ENCODE measurements around the gene ADORA1. TPM values are rescaled to one million over a fixed set of nuclear protein-coding genes. Genes with fewer than 3 reads are reported as not detected.

The ADORA1 gene
- polyA plus RNA-seq, 3 donors = 0.13 to 1.1 TPM; not detected in 1

DNA sequence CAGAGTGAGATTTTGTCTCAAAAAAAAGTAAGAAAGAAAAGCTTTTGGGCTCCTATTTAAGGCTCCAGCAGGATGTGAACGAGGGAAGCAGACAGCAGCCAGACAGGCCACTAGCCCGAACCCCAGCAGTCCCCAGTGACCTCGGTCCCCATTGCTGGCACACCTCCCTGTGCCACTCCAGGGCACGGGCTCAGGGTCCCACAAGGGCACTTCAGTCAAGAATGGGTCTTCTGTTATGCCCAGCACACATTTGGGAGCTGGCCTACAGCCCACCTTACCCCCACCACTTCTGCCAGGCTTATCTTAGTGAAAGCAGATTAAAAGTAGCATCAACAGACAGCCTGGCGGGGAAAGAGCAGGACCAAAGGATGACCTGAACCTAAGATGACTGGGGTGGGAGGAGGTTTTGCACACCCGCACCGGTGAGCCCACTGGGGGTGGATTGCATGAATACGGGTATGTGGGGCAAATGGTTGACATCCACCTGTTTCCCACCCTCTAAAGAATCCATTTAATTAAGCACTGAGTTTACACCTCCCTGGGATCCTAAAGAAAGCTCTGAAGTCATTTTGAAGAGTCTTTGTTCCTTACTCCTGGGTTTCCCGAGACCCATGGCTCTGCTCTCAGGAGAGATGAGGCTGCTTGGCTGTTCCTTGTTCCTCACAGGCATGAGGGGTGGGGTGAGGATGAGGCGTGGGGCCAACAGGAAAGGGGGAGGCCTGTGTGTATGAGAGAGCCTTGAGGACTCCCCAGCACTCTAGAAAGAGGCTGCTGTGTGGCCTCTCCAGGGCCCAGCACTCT, 54.3 kb downstream of the ADORA1 start:
- Histone ChIP-seq H4K20me1 (ENCODE audit: insufficient read depth, low read length) (no peaks in the 10 kb centered on the region), H3K9me3 (replicated peaks in 1 of 2; ENCODE audit: control insufficient read depth in 1 of 2, insufficient read depth in 1 of 2, low read length in 2 of 2) (no peaks in the 10 kb centered on the region), H3K27me3 (ENCODE audit: control insufficient read depth in 2 of 2, insufficient read depth in 2 of 2, low read length in 2 of 2) (no peaks in the 10 kb centered on the region), H3K4me3 (replicated peaks in 1 of 3; ENCODE audit: low read depth in 2 of 3, low read length in 3 of 3) (no peak overlapping the region), H2AFZ (ENCODE audit: insufficient read depth, low read depth, low read length, poor library complexity, severe bottlenecking) (no peak overlapping the region), H3K36me3 (replicated peaks in 1 of 2; ENCODE audit: control insufficient read depth in 1 of 2, insufficient read depth in 2 of 2, low read length in 2 of 2) (no peaks in the 10 kb centered on the region), H3K4me2 (replicated peaks; ENCODE audit: extremely low read depth, low read length, poor library complexity, severe bottlenecking) (no peak overlapping the region), H3K27ac (ENCODE audit: low read depth in 1 of 2, low read length in 2 of 2) (no peak overlapping the region), H3K9ac (ENCODE audit: insufficient read depth, low read length, poor library complexity, severe bottlenecking) (no peak overlapping the region), H3K4me1 (ENCODE audit: control insufficient read depth in 1 of 2, insufficient read depth in 2 of 2, low read length in 2 of 2) (peaks cover 22 to 26% of the 10 kb centered on the region in 2 donors), H3K79me2 (ENCODE audit: insufficient read depth, low read length) (no peaks in the 10 kb centered on the region)
- Mint-ChIP-seq H3K27me3 (ENCODE audit: low read depth in 3 of 3) (peaks cover 0 to 19% (median 17%) of the 10 kb centered on the region in 3 donors), H3K27ac (no peak overlapping the region), H3K36me3 (no peaks in the 10 kb centered on the region), H3K4me3 (no peak overlapping the region), H3K4me1 (peaks cover 38% of the 10 kb centered on the region), H3K9me3 (no peaks in the 10 kb centered on the region)
- intact Hi-C loops (cut with micrococcal nuclease) = no loop called here
- WGBS (ENCODE audit: insufficient coverage) = 79% methylated on average over 5 of the region's 10 CpGs
- TF ChIP-seq, protein P1, sequence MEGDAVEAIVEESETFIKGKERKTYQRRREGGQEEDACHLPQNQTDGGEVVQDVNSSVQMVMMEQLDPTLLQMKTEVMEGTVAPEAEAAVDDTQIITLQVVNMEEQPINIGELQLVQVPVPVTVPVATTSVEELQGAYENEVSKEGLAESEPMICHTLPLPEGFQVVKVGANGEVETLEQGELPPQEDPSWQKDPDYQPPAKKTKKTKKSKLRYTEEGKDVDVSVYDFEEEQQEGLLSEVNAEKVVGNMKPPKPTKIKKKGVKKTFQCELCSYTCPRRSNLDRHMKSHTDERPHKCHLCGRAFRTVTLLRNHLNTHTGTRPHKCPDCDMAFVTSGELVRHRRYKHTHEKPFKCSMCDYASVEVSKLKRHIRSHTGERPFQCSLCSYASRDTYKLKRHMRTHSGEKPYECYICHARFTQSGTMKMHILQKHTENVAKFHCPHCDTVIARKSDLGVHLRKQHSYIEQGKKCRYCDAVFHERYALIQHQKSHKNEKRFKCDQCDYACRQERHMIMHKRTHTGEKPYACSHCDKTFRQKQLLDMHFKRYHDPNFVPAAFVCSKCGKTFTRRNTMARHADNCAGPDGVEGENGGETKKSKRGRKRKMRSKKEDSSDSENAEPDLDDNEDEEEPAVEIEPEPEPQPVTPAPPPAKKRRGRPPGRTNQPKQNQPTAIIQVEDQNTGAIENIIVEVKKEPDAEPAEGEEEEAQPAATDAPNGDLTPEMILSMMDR (IDR thresholded peaks at IDR 0.05) = no peak
- no peak for DNase-seq

DNA sequence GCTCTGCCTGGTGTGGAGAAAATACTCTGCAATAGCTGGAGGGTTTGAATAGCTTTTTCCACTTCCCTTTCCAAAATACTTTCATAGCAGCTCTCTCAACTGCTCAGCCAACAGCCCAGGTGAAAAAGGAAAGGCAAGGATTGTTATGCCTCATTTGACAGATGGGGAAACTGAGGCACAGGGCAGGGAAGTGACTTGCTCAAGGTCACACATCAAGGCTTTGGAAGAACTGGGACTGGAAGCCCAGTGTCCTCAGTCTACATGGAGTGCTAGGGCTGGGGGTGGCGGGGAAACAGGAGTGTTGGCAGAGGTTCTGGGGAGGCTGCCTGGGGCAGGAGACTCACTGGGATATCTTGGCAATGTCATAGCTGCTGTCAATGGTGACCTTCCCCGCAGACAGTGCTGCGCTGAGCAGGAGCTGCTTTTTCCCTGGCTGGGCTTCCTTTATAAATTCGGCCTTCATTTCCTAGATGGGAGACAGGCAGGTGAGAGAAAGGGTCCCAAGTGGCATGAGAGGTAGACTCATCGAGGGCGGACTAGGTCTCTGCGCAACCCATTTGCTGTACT, 54.9 kb downstream of the ADORA1 start:
- H3K4me1 Mint-ChIP-seq = peaks cover 38% of the 10 kb centered on the region
- peaks cover 22% of the 10 kb centered on the region in 2 donors for H3K4me1 ChIP-seq (ENCODE audit: control insufficient read depth in 1 of 2, insufficient read depth in 2 of 2, low read length in 2 of 2)
- no peak for DNase-seq
- TF ChIP-seq, protein P1 (IDR thresholded peaks at IDR 0.05) = no peak
- H2AFZ ChIP-seq (ENCODE audit: insufficient read depth, low read depth, low read length, poor library complexity, severe bottlenecking) = no peak overlapping the region
- no peaks in the 10 kb centered on the region for H3K9me3 ChIP-seq (replicated peaks in 1 of 2; ENCODE audit: control insufficient read depth in 1 of 2, insufficient read depth in 1 of 2, low read length in 2 of 2)
- no peaks in the 10 kb centered on the region for H3K79me2 ChIP-seq (ENCODE audit: insufficient read depth, low read length)
- H3K9ac ChIP-seq (ENCODE audit: insufficient read depth, low read length, poor library complexity, severe bottlenecking) = no peak overlapping the region
- intact Hi-C loops (cut with micrococcal nuclease) = no loop called here
- no peak overlapping the region for H3K27ac ChIP-seq (ENCODE audit: low read depth in 1 of 2, low read length in 2 of 2)
- H3K4me3 Mint-ChIP-seq = no peak overlapping the region
- H3K36me3 Mint-ChIP-seq = no peaks in the 10 kb centered on the region
- no peaks in the 10 kb centered on the region for H4K20me1 ChIP-seq (ENCODE audit: insufficient read depth, low read length)
- no peaks in the 10 kb centered on the region for H3K36me3 ChIP-seq (replicated peaks in 1 of 2; ENCODE audit: control insufficient read depth in 1 of 2, insufficient read depth in 2 of 2, low read length in 2 of 2)
- WGBS (ENCODE audit: insufficient coverage) = 100% methylated on average over 5 of the region's 7 CpGs
- peaks cover 0 to 19% (median 17%) of the 10 kb centered on the region in 3 donors for H3K27me3 Mint-ChIP-seq (ENCODE audit: low read depth in 3 of 3)
- H3K27me3 ChIP-seq (ENCODE audit: control insufficient read depth in 2 of 2, insufficient read depth in 2 of 2, low read length in 2 of 2) = no peaks in the 10 kb centered on the region
- H3K4me2 ChIP-seq (replicated peaks; ENCODE audit: extremely low read depth, low read length, poor library complexity, severe bottlenecking) = no peak overlapping the region
- H3K27ac Mint-ChIP-seq = no peak overlapping the region
- no peak overlapping the region for H3K4me3 ChIP-seq (replicated peaks in 1 of 3; ENCODE audit: low read depth in 2 of 3, low read length in 3 of 3)
- H3K9me3 Mint-ChIP-seq = no peaks in the 10 kb centered on the region

Measured in CD14-positive monocyte (primary cell).